ENCODE data around the gene EDEM3. TPM values are rescaled to one million over a fixed set of nuclear protein-coding genes. Genes with fewer than 3 reads are reported as not detected.
"Not testable (repeated sequence)": the region's sequence is repeated elsewhere in the genome, so short reads cannot be mapped to it uniquely, and the experiment has no call there.

The EDEM3 gene
- total RNA-seq, 1 donor from 2014 or later: 93.3 TPM

DNA sequence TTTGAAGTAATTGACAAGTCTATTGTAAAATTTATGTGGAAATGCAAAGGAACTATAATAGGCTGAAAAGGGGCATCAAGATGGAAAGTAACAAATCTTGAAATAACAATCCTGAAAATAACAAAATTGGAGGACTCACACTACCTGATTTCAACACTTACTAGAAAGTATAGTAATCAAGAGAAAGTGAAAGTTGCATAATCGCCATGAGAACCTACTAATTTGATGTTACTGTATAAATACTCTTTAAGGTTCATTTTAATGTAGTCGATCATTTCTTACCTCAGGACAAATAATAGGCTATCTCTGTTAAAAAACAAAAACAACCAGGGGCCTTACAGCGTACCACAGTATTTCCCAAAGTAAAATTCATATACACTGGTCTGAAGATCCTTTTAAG is 71.7 kb downstream of the EDEM3 start:
- no peak for DNase-seq (ENCODE audit: low spot score in 2 of 2)
- no peak for FAIRE-seq

DNA sequence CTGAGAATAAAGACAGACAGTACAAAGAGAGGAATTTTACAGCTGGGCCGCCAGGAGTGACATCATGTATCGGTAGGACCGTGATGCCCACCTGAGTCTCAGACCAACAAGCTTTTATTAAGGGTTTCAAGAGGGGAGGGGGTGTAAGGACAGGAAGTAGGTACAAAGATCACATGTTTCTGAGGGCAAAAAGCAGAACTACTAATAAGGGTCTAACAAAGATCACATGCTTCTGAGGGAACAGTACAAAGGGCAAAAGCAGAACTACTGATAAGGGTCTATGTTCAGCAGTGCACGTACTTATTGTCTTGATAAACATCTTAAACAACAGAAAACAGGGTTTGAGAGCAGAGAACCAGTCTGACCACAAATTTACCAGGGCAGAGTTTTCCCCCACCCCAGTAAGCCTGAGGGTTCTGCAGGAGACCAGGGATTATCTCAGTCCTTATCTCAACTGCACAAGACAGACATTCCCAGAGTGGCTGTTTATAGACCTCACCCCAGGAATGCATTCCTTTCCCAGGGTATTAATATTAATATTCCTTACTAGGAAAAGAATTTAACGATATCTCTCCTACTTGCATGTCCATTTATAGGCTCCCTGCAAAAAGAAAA is 73.9 kb downstream of the EDEM3 start:
- not testable (repeated sequence) for DNase-seq (ENCODE audit: low spot score in 2 of 2); FAIRE-seq

DNA sequence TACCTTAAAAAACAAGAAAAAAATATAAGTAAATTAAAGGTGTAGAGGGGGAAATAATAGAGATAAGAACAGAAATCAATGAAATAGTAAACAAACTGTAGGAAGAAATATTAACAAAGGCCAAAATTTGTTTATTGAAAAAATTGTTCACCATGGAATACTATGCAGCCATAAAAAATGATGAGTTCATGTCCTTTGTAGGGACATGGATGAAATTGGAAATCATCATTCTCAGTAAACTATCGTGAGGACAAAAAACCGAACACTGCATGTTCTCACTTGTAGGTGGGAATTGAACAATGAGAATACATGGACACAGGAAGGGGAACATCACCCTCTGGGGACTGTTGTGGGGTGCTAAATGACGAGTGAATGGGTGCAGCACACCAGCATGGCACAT is 75.2 kb downstream of the EDEM3 start:
- FAIRE-seq; DNase-seq (ENCODE audit: low spot score in 2 of 2): not testable (repeated sequence)

DNA sequence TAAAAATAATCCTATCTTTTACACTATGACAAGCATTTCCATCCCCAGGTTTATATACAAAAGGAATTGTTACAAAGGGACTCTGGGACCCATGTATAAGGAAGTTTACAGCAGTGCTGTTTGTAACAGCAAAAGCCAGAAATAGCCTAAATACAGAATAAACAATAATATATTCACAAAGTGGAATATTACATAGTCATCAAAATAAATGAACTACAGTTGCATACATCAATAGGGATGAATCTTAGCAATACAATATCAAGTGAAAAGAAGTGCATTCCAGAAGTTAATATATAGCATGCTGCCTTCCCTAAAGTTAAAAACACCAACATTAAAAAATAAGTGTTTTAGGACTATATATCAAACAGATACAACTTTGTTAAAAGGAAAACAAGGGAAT is 77.3 kb downstream of the EDEM3 start:
- FAIRE-seq (no peak), DNase-seq (ENCODE audit: low spot score in 2 of 2) (no peak)

DNA sequence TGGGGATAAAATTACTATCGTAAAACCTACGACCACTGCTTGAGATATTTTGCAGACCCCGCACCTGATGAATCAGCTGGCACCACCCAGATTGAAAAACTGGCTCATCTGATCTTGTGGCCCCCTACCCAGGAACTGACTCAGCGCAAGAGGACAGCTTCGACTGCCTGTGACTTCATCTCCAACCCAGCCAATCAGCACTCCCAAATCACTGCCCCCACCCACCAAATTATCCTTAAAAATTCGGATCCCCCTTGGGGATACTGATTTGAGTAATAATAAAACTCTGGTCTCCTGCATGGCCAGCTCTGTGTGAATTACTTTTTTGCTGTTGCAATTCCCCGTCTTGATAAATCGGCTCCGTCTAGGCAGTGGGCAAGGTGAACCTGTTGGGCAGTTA is 81.4 kb downstream of the EDEM3 start:
- FAIRE-seq (no peak), DNase-seq (ENCODE audit: low spot score in 2 of 2) (no peak)

DNA sequence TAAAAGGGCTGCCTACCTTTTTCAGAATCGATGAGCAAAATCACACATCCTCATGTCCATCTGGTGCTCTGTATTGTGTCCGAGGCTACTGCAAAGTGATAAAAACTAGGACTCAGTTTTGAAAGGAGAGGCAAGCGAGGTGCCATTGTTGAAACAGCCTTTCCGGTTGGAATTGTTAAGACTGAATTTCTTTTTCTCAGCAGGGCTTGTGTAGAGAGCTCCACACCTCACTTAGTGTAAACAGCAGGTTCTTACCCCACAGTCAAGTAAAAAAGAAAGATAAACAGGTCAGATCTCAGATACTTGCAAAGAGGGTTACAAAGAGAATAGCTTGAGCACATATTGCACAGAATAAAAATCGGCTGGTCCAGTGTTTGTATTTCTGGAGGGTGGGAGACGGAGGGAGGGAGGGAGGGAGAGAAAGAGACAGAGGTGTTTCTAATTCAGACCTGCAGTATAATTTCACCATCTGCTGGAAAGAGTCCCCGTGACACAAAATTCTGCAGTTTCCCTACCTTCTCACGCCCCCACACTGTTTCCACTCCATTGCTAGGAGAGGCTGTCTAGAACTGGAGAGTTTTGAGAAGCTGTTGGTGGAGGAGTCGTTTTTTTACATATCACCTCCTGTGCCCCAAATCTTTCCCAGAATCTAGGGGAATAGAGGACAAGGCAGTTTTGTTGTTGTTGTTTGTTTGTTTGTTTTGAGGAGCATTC is 82.5 kb downstream of the EDEM3 start:
- FAIRE-seq: no peak
- no peak for DNase-seq (ENCODE audit: low spot score in 2 of 2)

DNA sequence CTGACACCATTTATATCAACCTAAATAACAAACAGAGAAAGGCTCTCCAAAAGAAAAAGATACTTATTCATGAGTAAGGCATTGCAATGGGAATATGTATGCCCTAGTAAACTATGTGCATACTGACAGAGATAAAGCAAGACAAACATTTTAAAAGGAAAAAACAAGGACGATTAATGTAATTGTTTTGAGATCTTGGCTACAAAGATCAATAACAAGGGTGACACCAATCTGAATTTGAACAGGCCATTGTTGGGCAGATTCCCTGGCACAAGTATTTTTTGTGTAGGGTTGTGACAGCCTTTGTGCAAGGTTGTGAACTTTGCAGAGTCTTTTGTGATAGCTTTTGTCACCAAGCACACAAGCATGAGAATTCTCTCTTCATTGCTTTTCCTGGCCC is 85.3 kb downstream of the EDEM3 start:
- FAIRE-seq: no peak

DNA sequence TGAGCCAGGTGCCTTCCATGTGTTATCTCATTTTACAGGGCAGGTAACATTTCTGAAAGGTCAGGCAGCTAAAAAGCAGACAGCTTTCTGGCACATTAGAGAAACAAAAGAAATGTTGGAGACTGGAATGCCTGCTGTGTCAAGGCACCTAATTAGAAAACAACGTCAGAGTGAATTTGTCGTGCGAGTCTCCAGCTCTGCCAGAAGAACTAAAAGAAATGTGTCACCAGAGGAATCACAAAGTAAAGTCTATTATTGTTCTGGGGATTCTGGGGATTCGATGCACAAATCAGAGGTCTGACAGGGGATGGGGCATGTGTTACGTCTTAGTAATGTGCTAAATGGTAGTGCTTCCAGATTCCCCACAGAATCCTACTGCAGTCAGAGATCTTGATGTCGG is 89.3 kb downstream of the EDEM3 start:
- FAIRE-seq: no peak
- DNase-seq (ENCODE audit: low spot score in 2 of 2): no peak

More for the DNA sequence above, 85.3 kb downstream of the EDEM3 start:
- no peak for DNase-seq (ENCODE audit: low spot score in 2 of 2)

DNA sequence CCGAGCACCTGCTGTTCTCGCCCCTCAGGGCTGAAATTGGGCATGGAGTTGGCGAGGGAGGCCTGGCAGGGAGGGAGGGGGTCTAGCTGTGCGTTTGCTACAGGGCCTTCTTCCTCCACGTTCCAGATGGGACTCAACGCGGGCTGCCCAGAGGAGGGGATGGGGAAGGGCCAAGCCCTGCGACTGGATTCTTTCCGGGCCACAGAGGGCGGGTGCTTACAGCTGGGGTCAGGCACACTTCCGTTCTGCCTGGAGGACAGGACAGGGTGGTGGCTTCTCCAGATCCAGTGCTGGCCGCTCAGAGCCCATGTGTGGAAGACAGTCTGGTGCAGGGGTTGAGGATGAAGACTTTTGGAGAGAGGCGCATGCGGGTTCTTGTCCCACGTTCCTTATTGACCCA is 90.0 kb downstream of the EDEM3 start:
- FAIRE-seq (no peak), DNase-seq (ENCODE audit: low spot score in 2 of 2) (no peak)

DNA sequence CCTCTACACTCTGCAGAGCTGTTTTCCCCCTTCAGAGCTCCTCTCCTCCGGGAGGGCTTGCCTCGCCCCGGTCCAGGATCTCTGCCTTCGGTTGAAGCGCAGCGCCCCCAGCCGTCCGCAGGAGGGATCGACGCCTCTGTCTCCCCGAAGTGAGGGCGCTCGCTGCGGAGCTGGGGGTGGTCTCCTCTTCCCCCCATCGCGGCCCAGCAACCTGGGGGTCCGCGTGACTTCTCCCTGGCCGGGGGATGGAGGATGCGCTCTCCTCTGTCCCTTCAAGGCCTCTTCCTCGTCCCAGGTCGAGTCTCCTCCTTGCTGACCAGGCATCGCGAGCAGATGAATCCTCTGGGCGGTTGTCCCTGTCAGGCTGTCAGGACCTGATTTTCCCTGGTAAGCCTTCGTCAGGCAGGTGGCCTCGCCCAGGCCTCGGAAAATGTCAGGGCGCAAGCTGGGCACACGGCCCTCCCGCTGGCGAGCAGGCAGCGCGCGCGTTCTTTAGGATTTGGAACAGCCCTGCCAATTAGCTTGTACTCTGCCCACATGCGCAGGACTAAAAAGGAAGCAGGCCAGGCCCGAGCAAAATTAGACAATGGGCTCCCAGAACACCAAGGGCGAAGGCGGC is 90.5 kb downstream of the EDEM3 start:
- FAIRE-seq (no peak), DNase-seq (ENCODE audit: low spot score in 2 of 2) (peak; percentile 31 to 67)

DNA sequence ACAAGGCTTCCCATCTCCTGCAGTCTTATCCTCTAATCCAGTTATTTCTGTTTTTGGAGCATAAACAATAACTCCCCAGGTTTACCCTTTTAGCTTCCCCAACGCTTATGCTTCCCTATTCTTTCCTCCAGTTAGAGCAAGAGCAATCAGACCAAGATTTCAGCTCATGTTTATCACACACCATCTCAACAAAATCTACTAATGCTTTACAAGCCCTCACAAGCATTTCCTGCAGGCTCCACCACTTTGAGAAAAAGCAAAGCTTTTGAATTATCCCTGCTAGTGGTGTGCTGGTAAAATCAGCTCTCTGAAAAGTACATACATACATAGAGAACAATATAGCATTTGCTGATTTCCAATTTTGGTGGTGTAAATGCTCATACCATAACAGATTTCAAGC is 92.9 kb downstream of the EDEM3 start:
- FAIRE-seq: no peak

DNA sequence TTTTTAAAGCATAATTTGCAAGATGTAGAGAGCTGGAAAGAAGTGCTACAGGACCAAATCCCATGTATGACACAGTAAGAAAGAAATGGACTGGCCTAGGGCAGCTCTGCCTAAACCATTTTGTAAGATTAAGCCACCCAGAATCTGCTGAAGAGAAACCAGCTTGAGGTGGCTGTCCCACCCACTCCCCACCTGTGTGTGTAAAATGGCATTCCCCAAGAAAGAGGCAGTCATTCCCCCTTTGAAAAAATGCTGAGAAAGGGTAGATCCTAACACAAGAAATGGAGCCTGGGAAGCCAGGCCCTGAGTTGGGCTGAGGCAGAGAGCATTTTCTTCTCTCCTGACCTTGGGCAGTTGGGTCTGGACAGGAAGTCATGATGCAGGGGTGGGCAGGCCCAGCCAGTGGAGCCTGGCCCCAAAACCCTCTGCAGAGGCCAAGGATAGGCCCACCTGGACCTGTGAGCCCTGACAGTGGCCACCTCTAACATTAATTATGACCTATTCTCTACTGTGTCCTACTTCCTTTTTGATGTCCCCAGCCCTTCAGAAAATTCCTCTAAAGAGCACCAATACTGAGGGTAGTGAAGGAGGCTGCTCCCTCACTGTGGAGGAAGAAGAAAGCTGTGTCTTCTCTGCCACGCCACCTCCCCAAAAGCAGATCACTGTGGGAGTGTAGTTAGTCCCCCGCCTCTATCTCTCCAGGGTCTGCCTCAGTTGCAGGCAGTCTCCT is 94.0 kb downstream of the EDEM3 start:
- FAIRE-seq (no peak), DNase-seq (ENCODE audit: low spot score in 2 of 2) (no peak)

More for the DNA sequence above, 92.9 kb downstream of the EDEM3 start:
- DNase-seq (ENCODE audit: low spot score in 2 of 2): no peak

DNA sequence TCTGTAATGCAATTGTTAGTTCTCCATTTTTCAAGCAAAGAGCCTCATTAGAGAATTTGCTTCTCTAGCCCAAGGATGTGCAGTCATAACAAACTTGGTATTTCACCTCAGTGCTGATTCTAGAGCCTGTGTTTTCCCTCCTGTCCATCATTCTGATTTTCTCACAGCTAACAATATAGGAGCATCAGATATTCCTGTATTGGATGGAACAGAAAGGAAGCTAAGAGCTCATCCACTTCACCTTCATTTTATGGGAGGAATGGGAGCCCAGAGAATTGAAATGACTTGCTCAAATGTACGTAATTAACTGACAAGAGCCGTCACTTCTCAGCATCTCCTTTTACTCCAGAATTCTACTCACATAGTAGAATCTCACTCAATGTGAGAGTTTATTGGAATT is 96.6 kb downstream of the EDEM3 start:
- FAIRE-seq: no peak
- DNase-seq (ENCODE audit: low spot score in 2 of 2): no peak

DNA sequence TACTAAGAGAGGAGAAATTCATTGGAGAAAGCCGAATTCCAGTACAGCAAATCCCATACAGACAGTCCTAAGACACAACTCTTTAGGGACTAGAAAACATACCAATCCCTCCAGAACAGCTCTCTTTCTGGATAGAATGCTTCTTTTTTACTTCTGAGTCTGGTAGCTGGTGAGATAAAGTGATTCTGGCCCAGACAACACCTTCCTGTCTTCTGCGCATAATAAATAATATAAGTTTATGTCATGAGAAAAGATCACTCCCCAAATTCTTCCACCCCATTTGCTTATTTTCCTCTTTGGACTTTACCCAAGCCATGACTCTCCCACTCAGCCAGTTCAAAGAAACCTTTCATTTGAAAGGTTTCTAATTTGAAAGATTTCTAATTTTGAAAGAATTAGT is 98.4 kb downstream of the EDEM3 start:
- DNase-seq (ENCODE audit: low spot score in 2 of 2) (no peak), FAIRE-seq (no peak)

DNA sequence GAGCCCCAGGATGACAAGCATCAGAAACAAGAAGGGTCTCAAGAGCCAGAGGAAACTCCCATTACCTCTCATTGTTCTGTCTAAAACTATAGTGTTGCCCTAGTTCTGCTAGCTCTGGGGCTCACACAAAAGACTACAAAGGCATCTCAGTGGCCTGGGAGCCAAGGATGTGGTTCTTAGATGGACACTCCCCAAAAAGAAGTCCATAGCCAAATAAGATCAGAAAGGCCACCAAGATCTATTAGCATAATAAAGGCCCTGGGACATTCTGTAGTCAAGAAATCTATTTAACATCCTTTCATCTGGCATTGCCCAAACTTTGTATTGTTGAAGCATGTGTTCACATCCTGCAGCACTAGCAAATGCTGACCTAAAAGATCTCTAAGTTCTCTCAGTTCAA is 99.5 kb downstream of the EDEM3 start:
- FAIRE-seq (no peak), DNase-seq (ENCODE audit: low spot score in 2 of 2) (no peak)

DNA sequence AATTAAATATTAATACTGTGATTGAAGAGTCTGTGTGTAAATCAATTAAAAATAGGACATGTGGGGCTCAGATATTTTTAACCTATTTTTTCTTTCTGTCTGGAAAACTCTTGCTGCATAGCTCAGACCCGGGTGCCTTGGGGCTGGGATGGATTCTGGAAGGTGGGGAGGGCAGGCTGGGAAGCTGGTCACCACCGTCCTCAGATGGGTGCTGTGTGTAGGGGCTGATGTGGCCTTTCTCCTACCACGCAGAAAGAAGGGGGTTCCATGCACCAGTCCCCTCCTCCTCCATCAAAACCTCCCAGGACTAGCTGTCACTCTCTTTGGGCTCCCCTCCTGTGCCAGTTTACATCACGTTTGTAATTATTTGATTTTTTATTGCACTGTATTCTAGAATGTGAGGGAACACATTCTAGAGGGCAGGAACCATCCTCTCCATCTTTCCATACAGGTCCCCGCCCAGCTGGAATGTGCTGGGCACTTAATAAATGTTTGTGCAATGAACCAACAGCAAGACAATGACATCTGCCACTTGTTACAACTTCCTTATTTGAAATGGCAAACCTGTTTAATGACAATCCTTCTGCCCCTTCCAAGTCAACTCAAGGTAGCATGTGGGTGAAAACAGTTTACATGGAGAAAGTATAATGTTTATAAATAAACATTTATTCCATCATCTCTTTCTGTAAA is 104.3 kb downstream of the EDEM3 start:
- DNase-seq (ENCODE audit: low spot score in 2 of 2) (no peak), FAIRE-seq (no peak)

DNA sequence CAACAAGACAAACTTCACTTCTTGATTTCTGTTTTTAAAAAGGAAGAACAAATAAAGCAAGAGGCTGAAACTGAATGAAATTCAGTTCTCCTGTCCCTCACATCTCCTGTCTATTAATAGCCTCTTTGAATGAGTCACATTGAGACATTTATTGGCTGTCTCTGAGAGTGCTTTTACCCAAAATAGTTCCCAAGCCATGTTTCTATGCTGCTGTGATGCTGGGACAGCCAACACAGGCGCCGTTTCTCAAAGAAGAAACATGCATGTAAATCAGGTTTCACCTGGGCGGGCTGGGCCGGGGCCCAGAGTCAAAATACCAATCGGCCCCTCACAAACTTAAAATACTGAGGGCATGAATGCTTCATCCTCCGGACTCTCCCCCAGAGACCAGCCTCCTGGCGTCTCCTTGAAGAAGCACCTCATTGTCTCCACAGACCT is 105.2 kb downstream of the EDEM3 start:
- DNase-seq (ENCODE audit: low spot score in 2 of 2) (peak in 1 of 2 donors; percentile 30), FAIRE-seq (no peak)

DNA sequence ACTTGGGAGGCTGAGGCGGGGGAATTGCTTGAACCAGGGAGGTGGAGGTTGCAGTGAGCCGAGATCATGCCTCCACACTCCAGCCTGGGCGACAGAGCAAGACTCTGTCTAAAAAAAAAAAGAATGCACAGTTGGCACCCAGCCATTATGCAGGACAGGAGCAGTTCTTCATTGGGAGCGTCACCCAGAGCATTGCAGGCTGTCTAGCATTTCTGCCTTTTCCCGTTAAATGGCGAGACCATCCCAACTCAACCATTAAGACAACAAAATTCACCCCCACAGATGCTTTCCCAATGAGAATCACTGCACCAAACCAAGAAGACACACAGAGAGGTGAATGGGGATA is 105.8 kb downstream of the EDEM3 start:
- FAIRE-seq: no peak
- DNase-seq (ENCODE audit: low spot score in 2 of 2): no peak

DNA sequence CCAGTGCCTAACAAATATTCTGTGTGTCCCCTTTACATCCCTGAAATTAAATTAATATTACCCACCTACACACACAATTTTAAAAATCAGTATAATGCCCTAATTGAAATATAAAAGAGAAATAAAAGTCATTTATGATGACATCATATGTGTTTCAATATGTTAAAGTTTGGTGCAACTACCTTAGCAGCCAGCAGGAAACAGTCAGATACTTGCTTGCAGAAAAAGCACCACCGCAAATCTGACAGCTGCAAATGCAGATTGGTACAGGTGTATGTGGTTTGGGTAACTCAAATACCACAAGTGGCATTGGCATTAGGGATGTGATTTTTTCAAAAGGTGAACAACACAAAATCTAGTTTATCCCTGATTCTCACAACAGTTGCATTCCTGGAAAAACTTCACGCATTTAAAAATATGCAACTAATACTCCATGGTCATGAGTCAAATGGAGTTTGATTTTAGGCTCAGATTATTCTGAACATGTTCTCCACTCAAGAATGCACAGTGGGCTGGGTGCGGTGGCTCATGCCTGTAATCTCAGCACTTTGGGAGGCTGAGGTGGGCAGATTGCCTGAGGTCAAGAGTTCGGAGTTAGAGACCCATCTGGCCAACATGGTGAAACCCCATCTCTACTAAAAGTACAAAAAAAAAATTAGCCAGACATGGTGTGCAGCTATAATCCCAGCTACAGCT is 106.3 kb downstream of the EDEM3 start:
- FAIRE-seq (no peak), DNase-seq (ENCODE audit: low spot score in 2 of 2) (no peak)

DNA sequence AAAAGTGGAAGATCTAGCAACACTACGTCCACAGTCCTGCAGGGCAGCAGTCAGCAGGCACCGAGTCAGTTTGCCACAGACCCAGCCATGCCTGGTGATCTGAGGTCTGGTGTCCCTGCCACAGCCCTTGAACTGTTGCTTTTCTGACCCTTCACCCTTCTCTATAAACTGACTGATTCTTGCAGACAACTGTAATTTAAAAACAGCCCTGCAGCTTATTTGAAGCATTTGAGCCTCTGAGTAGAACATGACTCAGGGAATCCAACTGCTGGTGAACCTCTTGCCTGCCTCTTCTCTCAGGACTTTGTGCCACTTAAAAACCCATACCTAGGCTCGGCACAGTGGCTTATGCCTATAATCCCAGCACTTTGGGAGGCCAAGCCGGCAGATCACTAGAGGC is 107.2 kb downstream of the EDEM3 start:
- FAIRE-seq (no peak), DNase-seq (ENCODE audit: low spot score in 2 of 2) (no peak)

Data from frontal cortex (tissue), 4 donors.